HG03442 (cell line): ENCODE data around the gene RTL3.

Experiments
- ATAC-seq: cut with Tn5 transposase; IDR thresholded peaks from one replicate; pipeline ENCODE4 v1.9.1; 2021; ENCODE audit warnings: mild to moderate bottlenecking, moderate library complexity; ENCODE audit not compliant: unreplicated experiment

RTL3 gene

DNA sequence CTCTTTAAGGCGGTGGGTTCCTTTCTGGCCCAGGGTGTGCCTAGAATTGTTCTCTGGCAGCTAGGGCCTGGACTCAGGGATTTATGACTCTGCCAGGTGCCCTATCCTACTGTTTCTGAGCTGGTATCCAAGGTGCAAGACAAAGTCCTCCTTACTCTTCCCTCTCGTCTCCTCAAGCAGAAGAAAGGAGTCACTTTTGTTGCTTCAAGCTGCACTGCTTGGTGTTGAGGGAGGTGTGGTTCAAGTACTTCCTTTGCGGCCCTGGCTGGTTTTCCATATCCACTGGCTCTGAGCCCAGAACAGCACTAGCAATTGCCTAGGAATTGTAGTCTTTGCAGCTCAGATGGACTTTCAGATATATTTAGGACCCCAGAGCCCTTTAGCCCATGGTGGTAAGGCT, 39.3 kb downstream of the RTL3 start:
- ATAC-seq, result no peak

DNA sequence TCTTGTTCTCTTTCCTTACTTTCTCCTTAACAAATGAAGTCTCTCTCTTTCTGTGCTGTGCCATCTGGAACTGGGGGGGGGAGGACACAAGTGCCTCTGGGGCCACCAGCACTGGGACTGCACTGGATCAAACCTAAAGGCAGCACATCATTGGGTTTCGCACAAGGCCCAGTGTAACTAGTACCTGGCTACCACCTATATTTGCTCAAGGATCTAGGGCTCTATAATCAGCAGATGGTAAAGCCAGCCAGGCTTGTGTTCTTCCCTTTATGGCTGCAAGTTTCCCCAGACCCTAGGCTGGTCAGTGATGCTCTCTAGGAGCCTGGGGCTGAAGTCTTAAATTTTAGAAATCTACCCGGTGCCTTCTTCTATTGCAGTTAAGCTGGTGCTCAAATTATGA, 40.1 kb downstream of the RTL3 start:
- ATAC-seq, result no peak

DNA sequence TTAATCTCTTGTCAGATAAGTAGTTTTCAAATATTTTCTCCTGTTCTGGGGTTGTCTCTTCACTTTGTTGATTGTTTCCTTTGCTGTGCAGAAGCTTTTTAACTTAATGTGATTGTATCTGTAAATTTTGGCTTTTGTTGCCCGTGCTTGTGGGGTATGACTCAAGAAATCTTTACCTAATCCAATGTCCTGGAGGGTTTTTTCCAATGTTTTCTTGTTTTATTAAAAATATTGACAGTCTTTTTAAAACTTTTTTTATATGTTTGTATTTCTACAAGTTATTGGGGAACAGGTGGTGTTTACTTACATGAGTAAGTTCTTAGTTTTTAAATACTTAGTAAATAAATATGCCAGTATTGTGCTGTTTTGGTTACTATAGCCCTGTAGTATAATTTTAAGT, 44.9 kb downstream of the RTL3 start:
- no peak for ATAC-seq
